HL-60 (cell line): ENCODE results near the gene DUSP7.
A peak's percentile ranks its signal among the peaks of the same experiment; 100 is the strongest.

Source experiments
- DNase-seq, 2 experiments: peaks; one replicate each; pipeline ENCODE4 v3.0.0-alpha.2; 2010 to 2020; ENCODE audit warnings: low read depth in 1 of 2, low spot score in 1 of 2
- H3K27ac ChIP-seq: fragments of 250-450 bp; sonication (Bioruptor Pico); replicated peaks from 2 replicates; pipeline ENCODE4 v1.5.1; 2020; ENCODE audit warnings: mild to moderate bottlenecking, moderate library complexity
- H3K27me3 ChIP-seq: fragments of 250-450 bp; sonication (Bioruptor Pico); 2 replicates; pipeline ENCODE4 v1.5.1; 2021; ENCODE audit warnings: mild to moderate bottlenecking, moderate library complexity; ENCODE audit not compliant: insufficient read depth, poor library complexity, severe bottlenecking
- H3K4me3 ChIP-seq: replicated peaks from 2 replicates; pipeline ENCODE4 v1.5.1; 2011; ENCODE audit warnings: mild to moderate bottlenecking, control low read depth, low read length; ENCODE audit not compliant: insufficient read depth
- CTCF ChIP-seq: IDR thresholded peaks from one replicate; pipeline ENCODE4 v1.5.1; 2011; ENCODE audit warnings: low read length, control low read depth, inconsistent platforms; ENCODE audit not compliant: insufficient read depth
- GABPA ChIP-seq: IDR thresholded peaks from 2 replicates; pipeline ENCODE4 v1.6.1; 2012; ENCODE audit warnings: low read depth
- POLR2AphosphoS5 ChIP-seq: IDR thresholded peaks from 2 replicates; pipeline ENCODE4 v1.6.1; 2012; ENCODE audit warnings: low read depth
- REST ChIP-seq: IDR thresholded peaks from 2 replicates; pipeline ENCODE4 v1.6.1; 2012; ENCODE audit warnings: low read depth; ENCODE audit not compliant: insufficient replicate concordance
- SPI1 ChIP-seq: IDR thresholded peaks from 2 replicates; pipeline ENCODE4 v1.6.1; 2012; ENCODE audit warnings: low read depth, mild to moderate bottlenecking, borderline replicate concordance

Gene DUSP7

GRCh38 chr3:52062505-52062904, 6.1 kb upstream of the DUSP7 start:
- H3K27ac ChIP-seq = no peak overlapping the region
- H3K27me3 ChIP-seq = no peaks in the 10 kb centered on the region
- DNase-seq = peak; percentile 25 to 90
- no peak for TF ChIP-seq GABPA
- no peak for TF ChIP-seq REST
- TF ChIP-seq SPI1 = no peak
- no peak for TF ChIP-seq POLR2AphosphoS5
- no peak for TF ChIP-seq CTCF
- no peak overlapping the region for H3K4me3 ChIP-seq

GRCh38 chr3:52061121-52061910, 4.9 kb upstream of the DUSP7 start:
- DNase-seq = no peak
- TF ChIP-seq CTCF (no peak), SPI1 (no peak), GABPA (no peak), REST (no peak), POLR2AphosphoS5 (no peak)
- Histone ChIP-seq H3K27ac (no peak overlapping the region), H3K27me3 (no peaks in the 10 kb centered on the region), H3K4me3 (no peak overlapping the region)

GRCh38 chr3:52059781-52060180, 3.4 kb upstream of the DUSP7 start:
- DNase-seq = no peak
- Histone ChIP-seq H3K4me3 (no peak overlapping the region), H3K27ac (no peak overlapping the region), H3K27me3 (no peaks in the 10 kb centered on the region)
- TF ChIP-seq REST (no peak), SPI1 (no peak), GABPA (no peak)
